Measurements from ENCODE around the gene XPR1. TPM values are rescaled to one million over a fixed set of nuclear protein-coding genes. Genes with fewer than 3 reads are reported as not detected.
A peak's percentile ranks its signal among the peaks of the same experiment; 100 is the strongest.

The XPR1 gene
- total RNA-seq, 1 donor from 2014 or later, result 21.4 TPM

DNA sequence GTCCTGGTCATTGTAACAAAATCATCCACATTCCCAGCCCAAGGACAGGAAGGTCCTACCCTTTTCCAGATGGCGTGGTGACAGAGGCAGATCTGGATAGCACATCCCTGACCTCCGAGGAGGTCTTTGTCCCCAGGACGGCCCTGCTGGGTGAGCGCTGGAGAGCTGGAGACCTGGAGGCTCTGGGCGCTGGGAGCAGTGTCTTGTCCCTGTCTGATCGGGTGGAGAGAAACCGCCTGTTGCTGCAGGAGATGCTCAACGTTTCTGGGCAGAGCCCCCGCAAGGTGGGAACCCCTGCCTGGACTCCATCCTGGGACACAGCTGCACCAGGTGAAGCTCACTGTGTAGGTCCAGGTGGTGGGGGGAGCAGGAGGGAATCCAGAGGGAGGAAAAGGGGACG lies 284.9 kb downstream of the XPR1 start:
- H3K27me3 Mint-ChIP-seq (ENCODE audit: unreplicated experiment), result no peaks in the 10 kb centered on the region
- no peak overlapping the region for H3K4me3 Mint-ChIP-seq (ENCODE audit: unreplicated experiment)
- TF ChIP-seq CTCF (IDR thresholded peaks at IDR 0.05), result no peak
- no peak overlapping the region for H3K27ac Mint-ChIP-seq (ENCODE audit: unreplicated experiment)
- no peak for DNase-seq (ENCODE audit: extremely low spot score, unreplicated experiment)
- H3K4me1 Mint-ChIP-seq (ENCODE audit: unreplicated experiment), result peaks cover 20% of the 10 kb centered on the region
- H3K9me3 Mint-ChIP-seq (ENCODE audit: unreplicated experiment), result no peaks in the 10 kb centered on the region
- H3K36me3 Mint-ChIP-seq (ENCODE audit: unreplicated experiment), result peaks cover 4% of the 10 kb centered on the region

GRCh38 chr1:180917306-180918065 lies 285.7 kb downstream of the XPR1 start:
- Mint-ChIP-seq H3K36me3 (ENCODE audit: unreplicated experiment) (peaks cover 4% of the 10 kb centered on the region), H3K4me3 (ENCODE audit: unreplicated experiment) (no peak overlapping the region), H3K27me3 (ENCODE audit: unreplicated experiment) (no peaks in the 10 kb centered on the region), H3K4me1 (ENCODE audit: unreplicated experiment) (peaks cover 23% of the 10 kb centered on the region), H3K9me3 (ENCODE audit: unreplicated experiment) (no peaks in the 10 kb centered on the region), H3K27ac (ENCODE audit: unreplicated experiment) (no peak overlapping the region)
- no peak for DNase-seq (ENCODE audit: extremely low spot score, unreplicated experiment)
- peak; percentile 33 for TF ChIP-seq CTCF (IDR thresholded peaks at IDR 0.05)

DNA sequence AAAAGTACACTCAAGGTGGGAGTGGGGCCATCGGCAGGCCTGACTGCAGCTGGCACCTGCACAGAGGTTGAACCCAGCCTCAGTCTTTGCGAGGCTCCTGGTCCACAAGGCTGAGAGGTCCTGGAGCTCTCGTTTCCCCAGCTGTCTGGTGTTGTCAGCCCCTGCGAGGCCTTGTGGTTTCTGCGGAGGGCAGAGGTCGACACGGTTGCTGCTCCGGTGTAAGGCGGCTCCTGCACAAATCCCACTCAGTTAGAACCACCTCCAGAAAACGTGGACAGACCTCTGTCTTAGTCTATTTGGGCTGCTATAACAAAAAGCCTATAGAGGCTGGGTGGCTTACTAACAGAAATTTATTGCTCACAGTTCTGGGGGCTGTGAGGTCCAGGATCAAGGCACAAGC lies 286.7 kb downstream of the XPR1 start:
- DNase-seq (ENCODE audit: extremely low spot score, unreplicated experiment), result no peak
- Mint-ChIP-seq H3K9me3 (ENCODE audit: unreplicated experiment) (no peaks in the 10 kb centered on the region), H3K27me3 (ENCODE audit: unreplicated experiment) (no peaks in the 10 kb centered on the region), H3K4me1 (ENCODE audit: unreplicated experiment) (peaks cover 31% of the 10 kb centered on the region), H3K36me3 (ENCODE audit: unreplicated experiment) (peaks cover 4% of the 10 kb centered on the region), H3K4me3 (ENCODE audit: unreplicated experiment) (no peak overlapping the region), H3K27ac (ENCODE audit: unreplicated experiment) (no peak overlapping the region)
- no peak for TF ChIP-seq CTCF (IDR thresholded peaks at IDR 0.05)

GRCh38 chr1:180919183-180919700 lies 287.4 kb downstream of the XPR1 start:
- H3K36me3 Mint-ChIP-seq (ENCODE audit: unreplicated experiment), result peaks cover 4% of the 10 kb centered on the region
- no peak overlapping the region for H3K27ac Mint-ChIP-seq (ENCODE audit: unreplicated experiment)
- H3K4me3 Mint-ChIP-seq (ENCODE audit: unreplicated experiment), result no peak overlapping the region
- no peak for DNase-seq (ENCODE audit: extremely low spot score, unreplicated experiment)
- no peaks in the 10 kb centered on the region for H3K27me3 Mint-ChIP-seq (ENCODE audit: unreplicated experiment)
- no peaks in the 10 kb centered on the region for H3K9me3 Mint-ChIP-seq (ENCODE audit: unreplicated experiment)
- peaks cover 32% of the 10 kb centered on the region for H3K4me1 Mint-ChIP-seq (ENCODE audit: unreplicated experiment)
- TF ChIP-seq CTCF (IDR thresholded peaks at IDR 0.05), result no peak

- Mint-ChIP-seq H3K9me3 (ENCODE audit: unreplicated experiment) (no peaks in the 10 kb centered on the region), H3K36me3 (ENCODE audit: unreplicated experiment) (peaks cover 4% of the 10 kb centered on the region), H3K4me1 (ENCODE audit: unreplicated experiment) (peaks cover 37% of the 10 kb centered on the region), H3K27ac (ENCODE audit: unreplicated experiment) (no peak overlapping the region), H3K4me3 (ENCODE audit: unreplicated experiment) (no peak overlapping the region), H3K27me3 (ENCODE audit: unreplicated experiment) (no peaks in the 10 kb centered on the region)
- DNase-seq (ENCODE audit: extremely low spot score, unreplicated experiment), result no peak
- no peak for TF ChIP-seq CTCF (IDR thresholded peaks at IDR 0.05)
These were observed 288.4 kb downstream of the XPR1 start for GRCh38 chr1:180920193-180920592.
